Mononuclear cell (primary cell): ENCODE results near the gene TMEM14C. TPM values are rescaled to one million over a fixed set of nuclear protein-coding genes. Genes with fewer than 3 reads are reported as not detected.
"Not testable (repeated sequence)": the region's sequence is repeated elsewhere in the genome, so short reads cannot be mapped to it uniquely, and the experiment has no call there.

Experiments used
- H3K27me3 ChIP-seq: 2 replicates; pipeline ENCODE4 v1.6.0; 2011; ENCODE audit warnings: low read length, control low read depth; ENCODE audit not compliant: insufficient read depth
- H3K4me1 ChIP-seq: 2 replicates; pipeline ENCODE4 v1.5.1; 2011; ENCODE audit warnings: mild to moderate bottlenecking, low read length, control low read depth; ENCODE audit not compliant: insufficient read depth
- H3K4me3 ChIP-seq: 2 replicates; pipeline ENCODE4 v1.5.1; 2011; ENCODE audit warnings: mild to moderate bottlenecking, low read length, moderate library complexity
- H3K9me3 ChIP-seq: 2 replicates; pipeline ENCODE4 v1.5.1; 2011; ENCODE audit warnings: low read depth, mild to moderate bottlenecking, control low read depth, low read length
- total RNA-seq: library from RNA; depleted of rRNA; stranded (reverse); fragments of >200 nt; gene quantifications from one replicate; pipeline ENCODE4 v1.2.3, GENCODE V29; 2012

TMEM14C gene
- total RNA-seq, 1 donor: 20.6 TPM

DNA sequence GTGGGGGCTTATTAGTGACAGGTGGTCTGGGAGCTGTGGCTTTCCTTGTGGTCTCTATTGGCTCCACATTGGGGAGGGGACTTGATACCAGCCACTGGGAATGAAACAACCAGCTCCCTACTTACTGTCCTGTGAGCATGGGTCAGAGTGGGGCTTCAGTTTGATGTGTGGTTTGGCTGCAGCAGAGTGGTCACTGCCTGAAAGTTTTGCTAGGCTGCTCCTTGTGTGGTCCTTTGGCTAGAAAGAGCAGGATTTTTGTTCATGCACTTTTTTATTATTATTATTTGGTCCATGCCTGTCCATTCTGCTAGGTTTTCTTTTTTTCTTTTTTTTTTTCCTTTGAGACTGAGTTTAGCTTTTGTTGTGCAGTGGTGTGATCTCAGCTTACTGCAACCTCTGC is 17.2 kb downstream of the TMEM14C start:
- Histone ChIP-seq H3K4me1 (no peaks in the 10 kb centered on the region), H3K9me3 (no peaks in the 10 kb centered on the region), H3K27me3 (no peaks in the 10 kb centered on the region), H3K4me3 (no peak overlapping the region)

DNA sequence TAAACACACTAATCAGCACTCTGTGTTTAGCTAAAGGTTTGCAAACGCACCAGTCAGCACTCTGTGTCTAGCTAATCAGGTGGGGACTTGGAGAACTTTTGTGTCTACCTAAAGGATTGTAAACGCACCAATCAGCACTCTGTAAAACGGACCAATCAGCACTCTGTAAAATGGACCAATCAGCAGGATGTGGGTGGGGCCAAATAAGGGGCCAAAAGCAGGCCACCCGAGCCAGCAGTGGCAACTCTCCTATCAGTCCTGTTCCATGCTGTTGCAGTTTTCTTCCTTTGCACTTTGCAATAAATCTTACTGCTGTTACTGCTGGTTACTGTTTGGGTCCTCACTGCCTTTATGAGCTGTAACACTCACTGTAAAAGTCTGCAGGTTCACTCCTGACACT is 18.8 kb downstream of the TMEM14C start:
- H3K4me1 ChIP-seq, H3K27me3 ChIP-seq, H3K9me3 ChIP-seq, H3K4me3 ChIP-seq: not testable (repeated sequence)

DNA sequence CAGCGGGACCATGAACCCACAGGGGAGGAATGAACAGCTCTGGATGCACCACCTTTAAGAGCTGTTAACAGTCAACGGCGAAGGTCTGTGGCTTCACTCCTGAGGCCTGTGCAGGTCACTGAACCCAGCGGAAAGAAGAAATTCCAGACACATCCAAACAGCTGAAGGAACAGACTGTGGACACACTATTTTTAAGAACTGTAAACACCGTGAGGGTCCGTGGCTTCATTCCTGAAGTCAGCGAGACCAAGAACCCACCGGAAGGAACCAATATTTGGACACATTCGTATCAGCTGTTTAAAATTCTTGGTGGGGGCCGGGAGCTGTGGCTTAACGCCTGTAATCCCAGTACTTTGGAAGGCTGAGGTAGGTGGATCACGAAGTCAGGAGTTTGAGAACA is 19.4 kb downstream of the TMEM14C start:
- Histone ChIP-seq H3K4me1 (peaks cover 9% of the 10 kb centered on the region), H3K4me3 (no peak overlapping the region), H3K27me3 (no peaks in the 10 kb centered on the region), H3K9me3 (no peaks in the 10 kb centered on the region)

DNA sequence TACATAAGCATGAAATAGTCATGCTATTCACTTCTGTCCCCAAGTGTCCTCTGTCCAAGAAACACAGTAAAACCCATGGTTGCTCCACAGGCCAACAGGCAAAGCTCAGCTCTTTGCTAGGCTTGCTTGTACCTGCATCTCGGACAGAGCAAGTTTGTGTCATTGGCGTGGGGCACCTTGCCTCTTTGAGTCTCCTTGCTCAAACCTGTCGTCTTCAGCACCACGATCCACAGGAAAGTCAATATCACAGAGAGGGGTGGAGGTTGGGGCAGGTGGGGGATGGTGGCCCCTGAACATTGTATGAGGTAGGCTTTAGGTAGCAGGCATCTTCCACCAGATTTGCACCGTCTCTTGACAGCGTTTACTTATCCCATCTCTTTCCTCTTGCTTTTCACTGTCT is 20.6 kb downstream of the TMEM14C start:
- H3K4me3 ChIP-seq: no peak overlapping the region
- peaks cover 16% of the 10 kb centered on the region for H3K4me1 ChIP-seq
- no peaks in the 10 kb centered on the region for H3K27me3 ChIP-seq
- H3K9me3 ChIP-seq: no peaks in the 10 kb centered on the region

DNA sequence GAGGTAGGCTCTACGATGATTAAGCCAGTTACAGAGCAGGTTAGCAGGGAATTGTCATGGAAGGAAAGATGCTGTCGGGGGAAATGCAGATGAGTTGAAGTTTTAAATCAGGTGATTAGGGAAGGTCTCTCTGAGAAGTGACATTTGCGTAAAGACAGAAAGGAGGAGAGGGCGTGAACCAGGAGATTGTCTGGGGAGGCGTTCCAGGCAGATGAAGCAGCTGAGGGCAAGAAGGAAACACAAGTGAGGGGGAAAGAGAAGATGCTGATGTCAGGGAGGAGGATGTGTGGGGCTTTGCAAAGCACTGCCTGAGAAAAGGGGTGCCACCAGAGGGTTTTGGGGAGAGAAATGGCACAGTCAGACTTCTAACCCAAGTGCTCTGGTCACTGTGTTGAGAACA is 22.2 kb downstream of the TMEM14C start:
- Histone ChIP-seq H3K4me1 (peaks cover 30% of the 10 kb centered on the region), H3K9me3 (no peaks in the 10 kb centered on the region), H3K4me3 (no peak overlapping the region), H3K27me3 (no peaks in the 10 kb centered on the region)

DNA sequence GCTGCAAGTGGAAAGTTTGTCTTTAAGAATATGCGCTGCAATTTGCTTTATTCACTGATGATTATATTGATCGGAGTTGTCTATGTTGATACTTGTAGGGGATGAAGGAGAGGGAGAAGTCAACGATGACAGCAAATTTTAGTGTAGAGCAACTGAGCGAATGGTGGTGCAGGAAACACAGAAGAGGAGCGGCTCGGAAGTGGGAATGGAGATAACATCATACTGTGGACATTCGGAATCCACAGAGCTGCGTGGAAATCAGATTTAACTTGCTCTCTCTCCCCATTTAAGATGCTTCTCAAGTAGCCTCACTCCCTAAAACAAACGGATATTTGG is 24.0 kb downstream of the TMEM14C start:
- peaks cover 37% of the 10 kb centered on the region for H3K4me1 ChIP-seq
- no peaks in the 10 kb centered on the region for H3K9me3 ChIP-seq
- H3K4me3 ChIP-seq: peak overlapping the region; percentile 81

DNA sequence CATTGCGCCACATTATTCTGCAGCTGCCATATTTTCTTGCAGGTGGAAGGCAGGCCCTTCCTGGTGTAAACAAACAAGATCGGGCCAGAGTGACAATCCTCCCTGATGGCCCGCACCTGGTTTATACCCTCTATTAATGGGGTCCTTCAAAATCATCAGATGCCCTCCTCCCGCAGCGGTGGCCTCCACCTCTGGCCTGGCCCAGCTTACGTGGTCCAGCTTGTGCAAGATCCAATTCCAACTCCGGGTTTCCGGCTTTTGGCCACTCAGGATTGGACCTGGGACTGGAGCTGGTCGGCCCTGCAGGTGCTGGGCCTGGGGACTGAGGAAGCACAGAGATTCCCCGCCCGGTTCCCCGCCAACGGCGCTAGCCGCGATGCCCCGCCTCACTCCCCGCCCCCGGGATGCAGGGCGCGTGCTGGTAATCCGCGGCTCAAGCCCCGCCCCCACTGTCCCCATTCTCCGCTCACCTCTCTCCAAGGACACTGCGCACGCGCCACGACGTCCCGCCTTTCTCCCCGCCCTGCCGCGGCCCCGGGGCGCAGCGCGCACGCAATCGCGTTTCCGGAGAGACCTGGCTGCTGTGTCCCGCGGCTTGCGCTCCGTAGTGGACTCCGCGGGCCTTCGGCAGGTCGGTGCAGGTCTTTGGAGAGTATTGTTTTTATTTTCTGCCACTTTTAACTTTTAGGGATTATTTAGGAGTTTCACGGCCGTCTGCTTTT is 24.5 kb downstream of the TMEM14C start, which contains the start of gene TMEM14B:
Gene TMEM14B, plus strand, starts transcription at position 555 of the 722 bp plus-strand sequence. CDS start 1,441 bp downstream, outside the sequence.
- Histone ChIP-seq H3K9me3 (no peaks in the 10 kb centered on the region), H3K4me1 (peaks cover 37% of the 10 kb centered on the region), H3K27me3 (no peaks in the 10 kb centered on the region), H3K4me3 (peak within 1 kb of the TSS; percentile 81)

More for the DNA sequence above, 24.0 kb downstream of the TMEM14C start:
- H3K27me3 ChIP-seq: no peaks in the 10 kb centered on the region

DNA sequence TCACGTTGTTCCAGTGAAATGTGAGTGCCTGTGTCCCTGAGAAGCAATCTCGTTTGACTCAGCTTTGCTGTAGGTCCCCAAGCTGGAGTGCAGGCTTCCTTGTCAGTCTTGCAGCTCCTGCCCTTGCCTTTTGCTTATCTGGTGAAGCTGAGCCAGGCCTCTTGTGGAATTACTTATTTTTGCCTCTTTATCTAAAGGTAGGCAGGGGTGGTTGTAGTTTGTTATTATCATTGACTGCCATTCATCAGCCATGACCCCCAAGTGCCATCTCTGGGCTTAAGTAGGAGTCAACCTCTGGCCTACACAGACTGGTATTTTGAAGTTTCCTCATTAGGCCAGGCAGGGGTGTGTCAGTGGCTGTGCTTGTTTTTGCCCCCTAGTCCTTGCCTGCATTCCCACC is 26.9 kb downstream of the TMEM14C start:
- Histone ChIP-seq H3K4me1 (peaks cover 37% of the 10 kb centered on the region), H3K27me3 (no peaks in the 10 kb centered on the region), H3K4me3 (no peak overlapping the region), H3K9me3 (no peaks in the 10 kb centered on the region)

DNA sequence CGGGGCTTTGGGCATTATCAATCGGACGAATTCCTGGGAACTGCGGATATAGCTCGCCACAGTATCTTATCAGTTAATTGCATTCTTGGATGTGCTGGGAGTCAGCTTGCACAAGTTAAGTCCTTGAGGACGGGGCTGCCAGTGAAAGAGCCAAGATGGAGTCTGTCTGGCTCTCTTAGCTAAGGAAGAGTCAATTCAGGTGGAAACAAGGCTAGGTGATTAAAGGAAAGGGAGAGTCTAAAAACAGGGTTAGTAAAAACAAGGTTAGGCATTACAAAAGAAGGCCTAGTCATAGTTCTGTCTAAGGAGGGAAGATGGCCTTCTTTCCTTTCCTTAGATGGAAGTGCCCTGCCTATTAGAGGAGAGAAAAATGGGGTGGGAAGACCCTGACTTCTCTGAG is 27.7 kb downstream of the TMEM14C start:
- H3K27me3 ChIP-seq, H3K9me3 ChIP-seq, H3K4me3 ChIP-seq: not testable (repeated sequence)
- peaks cover 37% of the 10 kb centered on the region for H3K4me1 ChIP-seq

DNA sequence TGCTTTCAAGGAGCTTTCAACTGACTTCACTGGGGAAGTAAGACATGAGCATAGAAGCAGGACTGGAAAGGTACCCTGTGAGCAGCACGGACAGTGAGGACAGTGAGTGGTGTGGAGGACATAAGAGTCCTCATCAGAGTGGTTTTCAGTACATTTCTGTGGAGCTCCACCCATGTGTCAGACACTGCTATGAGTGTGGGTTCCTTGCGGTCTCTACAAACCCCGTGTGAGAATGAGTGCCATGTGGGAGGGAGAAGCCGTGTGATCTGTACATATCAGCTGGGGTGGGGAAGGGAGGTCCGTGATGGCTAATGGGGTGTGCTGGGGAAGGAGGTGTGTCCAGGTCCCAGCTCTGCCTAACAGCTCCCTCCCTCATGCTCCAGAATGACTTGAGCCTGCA is 28.9 kb downstream of the TMEM14C start:
- peaks cover 33% of the 10 kb centered on the region for H3K4me1 ChIP-seq
- not testable (repeated sequence) for H3K27me3 ChIP-seq, H3K4me3 ChIP-seq, H3K9me3 ChIP-seq

DNA sequence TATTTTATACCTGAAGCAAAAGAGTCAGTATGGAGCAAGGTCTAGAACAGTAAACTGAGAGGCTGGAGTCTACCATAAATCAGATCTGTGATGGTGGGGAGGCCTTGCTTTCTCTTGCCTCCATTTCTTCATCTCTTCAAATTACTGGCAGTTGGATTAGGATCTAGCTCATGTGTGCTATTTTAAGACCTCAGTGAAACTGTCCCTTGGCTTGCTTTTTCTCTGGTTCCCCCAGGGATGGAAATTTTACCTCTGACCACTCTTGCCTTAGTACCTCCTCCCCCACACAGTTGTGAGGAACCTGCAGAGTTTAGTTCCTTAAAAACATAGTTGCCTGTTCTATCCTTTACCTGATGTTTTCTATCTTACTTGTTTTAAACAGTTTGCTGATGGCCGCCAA is 33.2 kb downstream of the TMEM14C start:
- no peak overlapping the region for H3K4me3 ChIP-seq
- peaks cover 2% of the 10 kb centered on the region for H3K4me1 ChIP-seq
- H3K9me3 ChIP-seq: no peaks in the 10 kb centered on the region
- no peaks in the 10 kb centered on the region for H3K27me3 ChIP-seq

DNA sequence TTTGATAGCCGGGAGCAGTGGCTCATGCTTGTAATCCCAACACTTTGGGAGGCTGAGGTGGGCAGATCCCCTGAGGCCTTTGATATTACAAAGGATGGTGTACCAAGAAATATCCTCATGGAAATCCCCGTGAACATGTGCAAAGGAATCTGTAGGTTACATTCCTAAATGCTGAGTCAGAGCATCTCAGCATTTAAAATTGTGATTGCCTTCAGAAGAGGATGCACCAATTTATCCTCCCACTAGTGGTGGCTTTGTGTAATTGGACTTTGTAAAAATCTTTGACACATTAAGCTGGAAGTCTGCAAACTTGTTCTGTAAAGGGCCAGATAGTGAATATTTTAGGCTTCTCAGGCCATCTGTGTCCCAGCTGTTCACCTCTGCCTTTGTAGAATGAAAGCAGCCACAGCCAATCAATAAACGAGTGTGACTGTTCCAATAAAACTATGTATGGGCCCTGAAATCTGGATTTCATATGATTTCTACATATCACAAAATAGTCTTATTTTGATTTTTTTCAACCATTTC is 36.5 kb downstream of the TMEM14C start:
- no peaks in the 10 kb centered on the region for H3K27me3 ChIP-seq
- no peaks in the 10 kb centered on the region for H3K9me3 ChIP-seq
- no peak overlapping the region for H3K4me3 ChIP-seq
- no peaks in the 10 kb centered on the region for H3K4me1 ChIP-seq

DNA sequence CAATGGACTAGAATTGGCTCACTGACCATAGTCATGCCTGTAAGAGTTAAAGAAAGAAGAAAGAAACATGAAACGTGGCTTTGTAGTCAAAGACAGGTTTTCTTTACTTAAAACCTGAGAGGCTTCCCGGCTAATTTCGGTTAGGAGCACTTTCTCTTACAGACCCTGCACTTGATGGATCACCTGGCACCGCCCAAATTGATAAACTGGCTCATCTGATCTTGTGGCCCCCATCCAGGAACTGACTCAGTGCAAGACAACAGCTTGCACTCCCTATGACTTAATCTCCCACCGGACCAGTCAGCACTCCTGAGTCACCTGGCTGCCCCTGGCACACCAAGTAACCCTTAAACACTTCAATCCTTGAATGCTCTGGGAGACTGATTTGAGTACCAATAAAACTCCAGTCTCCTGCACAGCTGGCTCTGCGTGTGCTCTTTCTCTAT is 37.0 kb downstream of the TMEM14C start:
- H3K4me3 ChIP-seq: no peak overlapping the region
- no peaks in the 10 kb centered on the region for H3K4me1 ChIP-seq
- no peaks in the 10 kb centered on the region for H3K9me3 ChIP-seq
- H3K27me3 ChIP-seq: no peaks in the 10 kb centered on the region

DNA sequence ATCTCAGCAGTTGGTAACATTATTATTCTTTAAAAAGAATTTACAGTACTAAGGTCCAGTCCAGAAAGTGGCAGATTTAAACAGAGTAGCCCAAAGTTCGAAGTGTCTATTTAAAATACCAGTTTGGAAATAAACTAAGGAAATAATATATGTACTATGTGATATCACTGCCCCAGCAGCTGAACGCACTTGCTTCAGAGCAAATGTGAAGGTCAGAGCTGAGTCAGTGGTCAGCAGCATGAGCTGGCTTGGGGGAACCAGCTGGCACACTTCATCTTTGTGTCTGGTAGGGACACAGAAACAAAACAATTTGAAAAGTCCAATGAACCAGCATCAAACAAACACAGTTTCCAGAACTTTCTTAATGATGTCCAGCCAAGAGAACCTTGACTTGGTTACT is 40.1 kb downstream of the TMEM14C start:
- Histone ChIP-seq H3K9me3 (no peaks in the 10 kb centered on the region), H3K27me3 (no peaks in the 10 kb centered on the region), H3K4me1 (no peaks in the 10 kb centered on the region), H3K4me3 (no peak overlapping the region)

DNA sequence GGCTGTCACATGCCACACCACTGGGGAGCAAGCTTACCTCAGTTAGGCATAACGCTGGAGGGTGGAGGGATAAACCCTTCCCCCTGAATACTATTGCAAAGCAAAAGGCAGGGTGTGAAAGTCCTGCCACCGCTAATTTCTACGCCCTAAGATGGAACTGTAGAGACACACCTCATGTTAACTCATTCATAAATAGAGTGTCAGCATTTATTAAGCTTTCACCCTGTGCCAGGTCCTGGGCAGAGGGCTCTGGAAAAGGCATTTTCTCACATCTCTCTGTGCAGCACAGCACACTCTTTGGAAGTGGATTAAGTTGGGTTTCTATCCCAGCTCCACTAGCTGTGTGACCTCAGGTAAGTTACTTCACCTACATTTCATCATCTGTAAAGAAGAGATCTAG is 46.5 kb downstream of the TMEM14C start:
- Histone ChIP-seq H3K4me1 (no peaks in the 10 kb centered on the region), H3K27me3 (no peaks in the 10 kb centered on the region), H3K9me3 (no peaks in the 10 kb centered on the region), H3K4me3 (no peak overlapping the region)

DNA sequence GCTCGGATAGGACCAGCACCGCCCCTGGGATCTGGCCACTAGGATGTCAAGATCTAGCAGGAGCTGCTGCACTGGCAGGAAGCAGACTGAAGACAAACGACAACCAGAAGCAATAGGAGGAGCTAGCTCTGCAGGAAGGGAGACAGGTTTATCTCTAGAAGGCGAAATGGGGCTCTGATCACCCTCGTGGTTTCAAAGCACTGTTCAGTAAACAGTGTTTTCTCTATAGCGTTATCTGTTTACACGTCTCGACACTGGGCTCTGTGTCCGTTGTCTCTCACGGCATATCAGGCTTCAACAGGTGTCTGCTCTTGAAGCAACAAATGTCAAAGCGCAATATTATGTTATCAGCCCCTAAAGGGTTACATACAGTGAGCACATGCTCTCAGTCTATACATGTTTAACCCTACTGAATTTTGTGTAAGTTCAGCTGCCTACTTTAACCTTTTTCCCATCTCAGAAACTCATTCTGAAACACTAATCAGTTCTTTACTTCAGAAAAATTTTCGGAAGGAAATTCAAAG is 48.6 kb downstream of the TMEM14C start:
- H3K4me3 ChIP-seq: no peak overlapping the region
- H3K27me3 ChIP-seq: no peaks in the 10 kb centered on the region
- no peaks in the 10 kb centered on the region for H3K9me3 ChIP-seq
- H3K4me1 ChIP-seq: no peaks in the 10 kb centered on the region
